A549 treated with CORT108297 at 1 μM for 4 hours (cell line): ENCODE measurements around the gene CHD1. TPM values are rescaled to one million over a fixed set of nuclear protein-coding genes. Genes with fewer than 3 reads are reported as not detected.

Experiments
- total RNA-seq: library from RNA; stranded (reverse); fragments of 200-300 nt; extraction: Qiagen RNA extraction; gene quantifications from 5 replicates; pipeline ENCODE4 v1.2.3, GENCODE V29; 2022

Gene CHD1
- total RNA-seq = 22.8 to 45.5 TPM (median 25.0 TPM) in 5 replicates

DNA sequence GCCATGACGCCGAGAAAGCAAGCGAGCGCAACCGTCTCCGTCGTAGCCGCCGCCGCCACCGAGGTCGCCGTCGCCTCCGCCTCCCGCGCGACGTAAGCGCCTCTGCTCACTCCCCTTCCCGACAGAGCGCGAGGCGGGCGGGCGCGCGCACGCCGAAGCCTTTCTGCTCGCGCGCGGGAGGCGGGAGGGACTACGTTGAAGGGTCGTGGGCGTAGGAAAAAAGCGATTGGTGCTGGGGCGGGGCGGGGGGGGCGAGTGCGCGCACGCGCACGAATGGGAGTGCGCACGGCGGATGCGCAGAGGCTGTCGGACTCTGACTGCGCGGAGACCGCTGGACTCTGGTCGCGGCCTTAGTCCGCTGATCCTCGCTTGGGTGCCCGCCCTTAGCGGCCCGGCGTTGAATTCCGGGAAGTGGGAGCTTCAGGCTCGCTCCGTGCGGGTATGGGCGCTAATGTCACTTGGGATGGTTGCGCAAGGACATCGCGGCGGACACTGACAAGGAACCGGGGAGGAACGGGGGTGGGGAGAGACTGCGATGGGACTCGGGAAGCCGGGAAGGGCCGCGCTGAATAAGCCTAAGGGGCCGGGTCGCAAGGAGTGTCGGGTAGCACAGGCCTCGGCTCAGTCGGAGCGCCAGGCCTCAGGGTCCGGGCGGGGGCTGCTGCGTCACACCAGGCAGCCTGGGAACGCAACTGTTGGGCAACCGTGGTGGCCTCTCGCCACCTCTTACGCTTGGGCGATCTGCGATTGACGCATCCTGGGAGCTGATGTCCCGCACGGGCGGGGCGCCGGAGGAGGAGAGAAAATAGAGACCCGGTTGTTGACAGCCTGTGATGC is at the start of gene CHD1:
CHD1 (minus strand) TSS at position 135 of the 837 bp plus-strand sequence. CDS start 2,621 bp downstream, outside the sequence.

Other genes with a start within 250 kb of the CHD1 start
- gene RGMB, start 155.3 kb downstream of the CHD1 start, total RNA-seq = 5.9 to 9.0 TPM (median 7.7 TPM) in 5 replicates